K562 (cell line): ENCODE data around the gene SHISA7. TPM values are rescaled to one million over a fixed set of nuclear protein-coding genes. Genes with fewer than 3 reads are reported as not detected.
A peak's percentile ranks its signal among the peaks of the same experiment; 100 is the strongest.

Experiments used
- ATAC-seq: fragments of 200-7000 bp; cut with Tn5 transposase; 3 replicates; pipeline ENCODE4 v1.9.1; 2020; ENCODE audit warnings: moderate library complexity
- BruUV-seq: library from RNA; stranded (reverse); fragments of 400-500 nt; replicated peaks from 2 replicates; lab custom pipeline; 2021; lab: Mats Ljungman, UMichigan
- CTCF ChIA-PET: fragments of 300-600 bp; formaldehyde crosslinking; extraction: SDS; loops from one replicate; lab custom pipeline; 2021; ENCODE audit warnings: low intra/inter-chr PET ratio; lab: Yijun Ruan, JAX
- POLR2A ChIA-PET: fragments of 300-600, 350-650 bp; sonication (Branson Sonifier 250); formaldehyde crosslinking; extraction: SDS; loops from one replicate; lab custom pipeline; 2021; ENCODE audit warnings: antibody characterized with exemption, inconsistent platforms; lab: Yijun Ruan, JAX
- DNase-seq, 4 experiments: peaks; one replicate each; pipeline versions ENCODE4 v3.0.0 to v3.0.0-alpha.2; 2011 to 2018; ENCODE audit warnings: low spot score in 3 of 4, mixed read lengths in 3 of 4; ENCODE audit errors: extremely low read depth in 1 of 4
- FAIRE-seq: peaks from 2 replicates; lab custom pipeline; 2011; peaks lifted over from hg19 to GRCh38; lab: Jason Lieb, UNC
- H2AFZ ChIP-seq: 2 replicates; pipeline ENCODE4 v1.6.0; 2011; ENCODE audit warnings: low read depth, low read length, control low read depth, inconsistent platforms
- H3K27ac ChIP-seq: fragments of 200-600 bp; 3 replicates; pipeline ENCODE4 v1.8.0; 2011; ENCODE audit warnings: low read depth, mild to moderate bottlenecking, control low read depth, inconsistent platforms, low read length, moderate library complexity, mixed read lengths; ENCODE audit errors: extremely low read depth
- H3K27me3 ChIP-seq, 2 experiments: fragments of 300-600 bp in 1 of 2; 2 replicates in 1 of 2; 3 replicates in 1 of 2; pipeline versions ENCODE4 v1.6.0 to v1.8.0; 2011; ENCODE audit warnings: inconsistent platforms in 2 of 2, low read length in 2 of 2, mild to moderate bottlenecking in 1 of 2, mixed read lengths in 1 of 2, moderate library complexity in 1 of 2; ENCODE audit not compliant: control insufficient read depth in 2 of 2, insufficient read depth in 2 of 2
- H3K36me3 ChIP-seq: fragments of 300-600 bp; 3 replicates; pipeline ENCODE4 v1.8.0; 2011; ENCODE audit warnings: mild to moderate bottlenecking, low read length, inconsistent platforms; ENCODE audit not compliant: control insufficient read depth, insufficient read depth
- H3K4me1 ChIP-seq, 2 experiments: fragments of 200-600 bp in 1 of 2; replicated peaks in 1 of 2; 2 replicates in 1 of 2; 3 replicates in 1 of 2; pipeline versions ENCODE4 v1.5.1 to v1.8.0; 2011; ENCODE audit warnings: inconsistent platforms in 2 of 2, low read length in 2 of 2, mild to moderate bottlenecking in 1 of 2, mixed read lengths in 1 of 2, moderate library complexity in 1 of 2; ENCODE audit not compliant: control insufficient read depth in 2 of 2, insufficient read depth in 2 of 2
- H3K4me2 ChIP-seq: 2 replicates; pipeline ENCODE4 v1.6.1; 2011; ENCODE audit warnings: low read length, control low read depth, inconsistent platforms, mixed read lengths; ENCODE audit not compliant: insufficient read depth
- H3K4me3 ChIP-seq: fragments of 200-600 bp; sonication (generic), shearing (Covaris generic); 2 replicates; pipeline ENCODE4 v1.5.1; 2016; ENCODE audit warnings: control low read depth, inconsistent platforms
- H3K79me2 ChIP-seq: fragments of 200-600 bp; 3 replicates; pipeline ENCODE4 v1.8.0; 2011; ENCODE audit warnings: low read length, inconsistent platforms; ENCODE audit not compliant: control insufficient read depth, insufficient read depth
- H3K9ac ChIP-seq, 2 experiments: 2 replicates each; pipeline versions ENCODE4 v1.6.0 to v1.6.1; 2011; ENCODE audit warnings: low read depth in 2 of 2, low read length in 2 of 2, control low read depth in 1 of 2, inconsistent platforms in 1 of 2, mild to moderate bottlenecking in 1 of 2, mixed read lengths in 1 of 2; ENCODE audit not compliant: insufficient read depth in 1 of 2
- H3K9me1 ChIP-seq: one replicate; pipeline ENCODE4 v1.6.0; 2011; ENCODE audit warnings: inconsistent platforms, mild to moderate bottlenecking, low read length, moderate library complexity; ENCODE audit not compliant: control insufficient read depth, insufficient read depth
- H3K9me3 ChIP-seq: replicated peaks from 2 replicates; pipeline ENCODE4 v1.5.1; 2011; ENCODE audit warnings: low read depth, low read length, inconsistent platforms; ENCODE audit not compliant: control insufficient read depth, insufficient read depth
- H4K20me1 ChIP-seq: replicated peaks from 2 replicates; pipeline ENCODE4 v1.6.1; 2011; ENCODE audit warnings: low read length, inconsistent platforms, mixed read lengths; ENCODE audit not compliant: control insufficient read depth, insufficient read depth
- ATF2 ChIP-seq: sonication (generic); formaldehyde crosslinking; IDR thresholded peaks from 2 replicates; pipeline ENCODE4 v1.8.1; 2022; ENCODE audit warnings: missing genetic modification reagents
- CBX8 ChIP-seq: fragments of 200-600 bp; sonication (generic); IDR thresholded peaks from 2 replicates; pipeline ENCODE4 v1.6.1; 2012; ENCODE audit warnings: borderline replicate concordance, mixed run types, low read depth, mild to moderate bottlenecking, moderate library complexity, mixed read lengths, low read length, control low read depth, inconsistent platforms; ENCODE audit not compliant: poor library complexity, severe bottlenecking; ENCODE audit errors: extremely low read depth
- DDX20 ChIP-seq: fragments of 450-650 bp; IDR thresholded peaks from 2 replicates; pipeline ENCODE4 v1.6.1; 2016; ENCODE audit warnings: missing genetic modification characterization, low read depth, mild to moderate bottlenecking, missing compliant biosample characterization, moderate library complexity
- EP400 ChIP-seq: fragments of 450-650 bp; IDR thresholded peaks from 2 replicates; pipeline ENCODE4 v1.6.1; 2017; ENCODE audit warnings: antibody characterized with exemption, mild to moderate bottlenecking, moderate library complexity
- HMG20A ChIP-seq: fragments of 450-650 bp; formaldehyde crosslinking; conservative IDR thresholded peaks from 2 replicates; pipeline ENCODE4 v1.4.0; 2020; ENCODE audit warnings: mild to moderate bottlenecking, mixed read lengths
- MTA3 ChIP-seq: fragments of 450-650 bp; formaldehyde crosslinking; IDR thresholded peaks from 2 replicates; pipeline ENCODE4 v1.6.1; 2017; ENCODE audit warnings: mild to moderate bottlenecking, borderline replicate concordance
- PRMT5 ChIP-seq: sonication (generic); formaldehyde crosslinking; IDR thresholded peaks from 2 replicates; pipeline ENCODE4 v1.5.0; 2020; ENCODE audit warnings: missing genetic modification reagents
- RCOR1 ChIP-seq, 2 experiments: IDR thresholded peaks; 2 replicates each; pipeline ENCODE4 v1.6.1; 2012; ENCODE audit warnings: low read depth in 2 of 2, low read length in 2 of 2, borderline replicate concordance in 1 of 2, improper control_type of control experiment in 1 of 2
- TCFL5 ChIP-seq: fragments of 250-450 bp; sonication (Bioruptor Pico); conservative IDR thresholded peaks from 2 replicates; pipeline ENCODE4 v1.6.1; 2021; ENCODE audit warnings: mild to moderate bottlenecking, moderate library complexity, matching md5 sums
- THRB ChIP-seq: fragments of 450-650 bp; formaldehyde crosslinking; conservative IDR thresholded peaks from 2 replicates; pipeline ENCODE4 v1.4.0; 2022; ENCODE audit warnings: mild to moderate bottlenecking, missing genetic modification characterization
- VEZF1 ChIP-seq: fragments of 200-800 bp; sonication (Bioruptor generic); IDR thresholded peaks from 2 replicates; pipeline ENCODE4 v1.6.1; 2017; ENCODE audit warnings: missing genetic modification characterization, missing compliant biosample characterization
- ZMIZ1 ChIP-seq, 2 experiments: fragments of 150-350 bp in 1 of 2; IDR thresholded peaks; 2 replicates each; pipeline ENCODE4 v1.6.1; 2012 to 2016; ENCODE audit warnings: low read depth in 2 of 2, low read length in 2 of 2, mild to moderate bottlenecking in 1 of 2, moderate library complexity in 1 of 2
- ZNF134 ChIP-seq: fragments of 250-450 bp; sonication (Bioruptor Pico); conservative IDR thresholded peaks from 2 replicates; pipeline ENCODE4 v1.4.0; 2020
- WGBS: fragments of 100-300 bp; shearing (Covaris generic); methylation state at CpG from one replicate; pipeline ENCODE4 v1.1.6; 2016; ENCODE audit warnings: low coverage, mixed read lengths; ENCODE audit not compliant: insufficient coverage; ENCODE audit errors: missing lambda C conversion rate; 5-methylcytosine and 5-hydroxymethylcytosine counted together
- in situ Hi-C: fragments of 300-500 bp; cut with MboI; formaldehyde crosslinking; loops from 4 replicates; pipeline ENCODE4 v1.15.0; 2018; ENCODE audit warnings: inconsistent platforms, mixed read lengths
- intact Hi-C: fragments of 100-400 bp; cut with micrococcal nuclease; formaldehyde crosslinking; loops from 2 replicates; pipeline ENCODE4 v1.14.2; 2022
- polyA plus RNA-seq, 8 experiments: library from polyadenylated mRNA; depleted of rRNA in 4 of 8; stranded (reverse) in 5 of 8; unstranded in 3 of 8; fragments of >200 nt; fragmentation: Nextera tagmentation in 2 of 8; fragmentation: Illumina TruSeq in 1 of 8; extraction: Ambion mirVana in 2 of 8; extraction: Trizol in 1 of 8; gene quantifications; 2 replicates each; pipeline versions ENCODE4 v1.2.1 to v1.2.3, GENCODE V29; 2011 to 2014; ENCODE audit warnings: inconsistent platforms in 1 of 8, missing spikeins in 1 of 8
- total RNA-seq, 7 experiments: library from RNA; depleted of rRNA in 6 of 7; stranded (reverse); fragments of >200 nt in 6 of 7; fragmentation: Illumina TruSeq in 2 of 7; extraction: Trizol in 2 of 7; gene quantifications; 2 replicates each; pipeline versions ENCODE4 v1.2.1 to v1.2.3, GENCODE V29; 2011 to 2021; ENCODE audit warnings: low replicate concordance in 1 of 7

The SHISA7 gene
- total and polyA plus RNA-seq, 9 of the 15 experiments (the other 6 are each of a cell fraction or from before 2014, with no cell fraction given): 0.01 to 0.40 (median 0.07) TPM

GRCh38 chr19:55460670-55461258 lies 17.7 kb upstream of the SHISA7 start:
- intact Hi-C loops: loop anchor here (1.0 kb wide), 1 partner anchor 7 kb away; no protein-coding TSS in a partner anchor
- peak overlapping the region; percentile 87 for H3K4me2 ChIP-seq
- H3K27ac ChIP-seq: peak overlapping the region; percentile 98
- ATAC-seq (peak; percentile 79), FAIRE-seq (peak; percentile 87), DNase-seq (peak; percentile 87 to 93 (median 90))
- H3K79me2 ChIP-seq: peaks cover 43% of the 10 kb centered on the region
- peaks cover 24 to 71% of the 10 kb centered on the region in 2 experiments for H3K4me1 ChIP-seq
- no peaks in the 10 kb centered on the region for H3K9me1 ChIP-seq
- ChIA-PET CTCF (no interaction called here), POLR2A (interaction anchor here (2.2 kb wide), 1 partner anchor 16 kb away, joined by 6 read pairs; the partner anchor contains the start of gene ZNF628)
- H3K27me3 ChIP-seq: no peaks in the 10 kb centered on the region
- BruUV-seq: no TSS peak
- no peaks in the 10 kb centered on the region for H4K20me1 ChIP-seq
- under 1% methylated on average over 13 of the region's 24 CpGs for WGBS
- H3K9me3 ChIP-seq: no peaks in the 10 kb centered on the region
- H3K9ac ChIP-seq: peak overlapping the region; percentile 97 to 98
- H2AFZ ChIP-seq: no peak overlapping the region
- peak overlapping the region; percentile 81 for H3K4me3 ChIP-seq
- in situ Hi-C loops: no loop called here
- H3K36me3 ChIP-seq: peaks cover 24% of the 10 kb centered on the region; the same call in 2 of the 3 replicates
- TF ChIP-seq EP400 (no peak), RCOR1 (IDR thresholded peaks at IDR 0.05; ENCODE audit: borderline replicate concordance in 1 of 2, low read depth in 2 of 2, low read length in 2 of 2) (no peak), MTA3 (no peak), HMG20A (CRISPR knock-in tag) (no peak), THRB (0 out of 2 replicates have a peak, but pooled peaks have one; percentile 68), VEZF1 (peak; percentile 62), ZMIZ1 (IDR thresholded peaks at IDR 0.05; ENCODE audit: low read depth in 2 of 2, low read length in 2 of 2) (no peak; a peak in 1 of 4 replicates), ZNF134 (CRISPR knock-in tag) (no peak), CBX8 (no peak), PRMT5 (CRISPR knock-in tag) (no peak), TCFL5 (CRISPR knock-in tag) (no peak), ATF2 (CRISPR knock-in tag) (no peak), DDX20 (no peak)
